H1 (cell line): ENCODE data around the gene HACD2. TPM values are rescaled to one million over a fixed set of nuclear protein-coding genes. Genes with fewer than 3 reads are reported as not detected.

Experiments used
- CTCF ChIA-PET: fragments of 300-600 bp; sonication (Branson Sonifier 250); formaldehyde crosslinking; loops from one replicate; lab custom pipeline; 2021; ENCODE audit not compliant: partially characterized antibody; lab: Charles Lee
- POLR2A ChIA-PET: fragments of 300-600 bp; sonication (Branson Sonifier 250); formaldehyde crosslinking; loops from one replicate; lab custom pipeline; 2021; ENCODE audit warnings: inconsistent platforms; ENCODE audit not compliant: partially characterized antibody; lab: Charles Lee
- DNase-seq, 2 experiments: peaks; one replicate each; pipeline versions ENCODE4 v3.0.0 to v3.0.0-alpha.2; 2010 to 2022; ENCODE audit warnings: low spot score in 2 of 2, low read depth in 1 of 2, mixed read lengths in 1 of 2
- FAIRE-seq: peaks from 2 replicates; lab custom pipeline; 2011; peaks lifted over from hg19 to GRCh38; lab: Jason Lieb, UNC
- H2AFZ ChIP-seq: 2 replicates; pipeline ENCODE4 v1.8.1; 2012; ENCODE audit warnings: low read length, inconsistent platforms
- H2AK5ac ChIP-seq: 2 replicates; pipeline ENCODE4 v1.6.1; 2013; ENCODE audit warnings: low read depth, low read length
- H2BK120ac ChIP-seq: replicated peaks from 2 replicates; pipeline ENCODE3; 2013; ENCODE audit warnings: low read depth, low read length, inconsistent platforms
- H2BK12ac ChIP-seq: 2 replicates; pipeline ENCODE4 v1.6.1; 2013; ENCODE audit warnings: low read depth, low read length
- H2BK15ac ChIP-seq: 2 replicates; pipeline ENCODE4 v1.6.1; 2013; ENCODE audit warnings: low read length
- H2BK20ac ChIP-seq: 2 replicates; pipeline ENCODE4 v1.6.1; 2013; ENCODE audit warnings: low read length
- H2BK5ac ChIP-seq: 2 replicates; pipeline ENCODE4 v1.6.1; 2013; ENCODE audit warnings: low read depth, low read length
- H3K14ac ChIP-seq: 2 replicates; pipeline ENCODE4 v1.6.1; 2013; ENCODE audit warnings: inconsistent platforms; ENCODE audit not compliant: insufficient read length
- H3K18ac ChIP-seq: 2 replicates; pipeline ENCODE4 v1.6.1; 2013; ENCODE audit warnings: low read length; ENCODE audit errors: extremely low read depth
- H3K23ac ChIP-seq: 2 replicates; pipeline ENCODE4 v1.6.1; 2013; ENCODE audit warnings: inconsistent platforms; ENCODE audit not compliant: insufficient read length
- H3K23me2 ChIP-seq: 2 replicates; pipeline ENCODE4 v1.6.1; 2013; ENCODE audit warnings: low read depth, low read length
- H3K27ac ChIP-seq: 2 replicates; pipeline ENCODE4 v1.6.1; 2011; ENCODE audit warnings: low read depth, low read length, inconsistent platforms
- H3K27me3 ChIP-seq, 4 experiments: replicated peaks in 1 of 4; 1 replicate in 1 of 4; 2 replicates in 3 of 4; pipeline versions ENCODE4 v1.6.1 to v1.8.1; 2011 to 2013; ENCODE audit warnings: low read length in 3 of 4, mild to moderate bottlenecking in 3 of 4, inconsistent platforms in 2 of 4, mixed read lengths in 2 of 4, moderate library complexity in 1 of 4; ENCODE audit not compliant: control insufficient read depth in 3 of 4, insufficient read depth in 3 of 4; ENCODE audit errors: extremely low read depth in 1 of 4
- H3K36me3 ChIP-seq, 4 experiments: 2 replicates each; pipeline versions ENCODE4 v1.6.1 to v1.8.1; 2011 to 2013; ENCODE audit warnings: mild to moderate bottlenecking in 4 of 4, low read length in 3 of 4, moderate library complexity in 2 of 4, control low read depth in 1 of 4, inconsistent platforms in 1 of 4; ENCODE audit not compliant: insufficient read depth in 4 of 4, control insufficient read depth in 2 of 4
- H3K4ac ChIP-seq: replicated peaks from 2 replicates; pipeline ENCODE3; 2013; ENCODE audit warnings: low read length, low read depth, mixed read lengths, inconsistent platforms; ENCODE audit not compliant: insufficient read length
- H3K4me1 ChIP-seq, 4 experiments: replicated peaks in 1 of 4; 1 replicate in 1 of 4; 2 replicates in 3 of 4; pipeline versions ENCODE4 v1.6.1 to v1.8.1; 2011 to 2013; ENCODE audit warnings: low read length in 3 of 4, inconsistent platforms in 2 of 4, mixed read lengths in 1 of 4; ENCODE audit not compliant: insufficient read depth in 4 of 4, control insufficient read depth in 3 of 4
- H3K4me2 ChIP-seq, 2 experiments: 2 replicates each; pipeline versions ENCODE4 v1.6.1 to v1.8.1; 2011 to 2013; ENCODE audit warnings: low read depth in 2 of 2, low read length in 2 of 2, control low read depth in 1 of 2, inconsistent platforms in 1 of 2, mild to moderate bottlenecking in 1 of 2; ENCODE audit not compliant: insufficient read depth in 1 of 2
- H3K4me3 ChIP-seq, 4 experiments: fragments of 200-600, 300-600 bp in 1 of 4; sonication (generic), shearing (Covaris generic), sonication (Bioruptor Twin) in 1 of 4; 2 replicates each; pipeline versions ENCODE4 v1.5.1 to v1.8.1; 2011 to 2016; ENCODE audit warnings: low read length in 4 of 4, low read depth in 3 of 4, control low read depth in 2 of 4, inconsistent platforms in 2 of 4, mild to moderate bottlenecking in 2 of 4, mixed read lengths in 1 of 4, moderate library complexity in 1 of 4; ENCODE audit not compliant: insufficient read depth in 2 of 4; ENCODE audit errors: extremely low read depth in 1 of 4
- H3K56ac ChIP-seq: replicated peaks from 2 replicates; pipeline ENCODE3; 2013; ENCODE audit warnings: low read depth, mild to moderate bottlenecking, mixed read lengths, low read length, inconsistent platforms; ENCODE audit not compliant: insufficient read length
- H3K79me1 ChIP-seq: 2 replicates; pipeline ENCODE4 v1.6.1; 2013; ENCODE audit warnings: low read depth, low read length, control low read depth
- H3K79me2 ChIP-seq, 2 experiments: 2 replicates each; pipeline versions ENCODE4 v1.6.1 to v1.8.1; 2012 to 2013; ENCODE audit warnings: low read length in 2 of 2, mild to moderate bottlenecking in 2 of 2, inconsistent platforms in 1 of 2; ENCODE audit not compliant: insufficient read depth in 2 of 2, control insufficient read depth in 1 of 2
- H3K9ac ChIP-seq, 4 experiments: replicated peaks in 1 of 4; 1 replicate in 1 of 4; 2 replicates in 3 of 4; pipeline versions ENCODE4 v1.6.1 to v1.8.1; 2011 to 2013; ENCODE audit warnings: low read depth in 3 of 4, low read length in 3 of 4, control low read depth in 2 of 4, mild to moderate bottlenecking in 2 of 4, moderate library complexity in 2 of 4, inconsistent platforms in 1 of 4; ENCODE audit errors: extremely low read depth in 1 of 4
- H3K9me3 ChIP-seq, 2 experiments: 2 replicates each; pipeline versions ENCODE4 v1.6.1 to v1.8.1; 2012 to 2013; ENCODE audit warnings: mild to moderate bottlenecking in 2 of 2, moderate library complexity in 2 of 2, control low read depth in 1 of 2, inconsistent platforms in 1 of 2, low read depth in 1 of 2, low read length in 1 of 2, mixed read lengths in 1 of 2; ENCODE audit not compliant: insufficient read depth in 2 of 2
- H4K20me1 ChIP-seq, 2 experiments: replicated peaks in 1 of 2; 2 replicates each; pipeline versions ENCODE3 to v1.8.1; 2011 to 2013; ENCODE audit warnings: inconsistent platforms in 2 of 2, low read length in 2 of 2, mild to moderate bottlenecking in 1 of 2; ENCODE audit not compliant: insufficient read depth in 2 of 2, control insufficient read depth in 1 of 2
- H4K5ac ChIP-seq: 2 replicates; pipeline ENCODE4 v1.6.1; 2013; ENCODE audit warnings: low read length, low read depth, mixed read lengths, inconsistent platforms; ENCODE audit not compliant: insufficient read length
- H4K8ac ChIP-seq: 2 replicates; pipeline ENCODE4 v1.8.0; 2013; ENCODE audit warnings: mild to moderate bottlenecking, moderate library complexity, low read length, inconsistent platforms; ENCODE audit not compliant: insufficient read depth; ENCODE audit errors: extremely low read depth
- H4K91ac ChIP-seq: replicated peaks from 2 replicates; pipeline ENCODE3; 2013; ENCODE audit warnings: low read length, mixed read lengths, inconsistent platforms; ENCODE audit not compliant: insufficient read length
- CBX8 ChIP-seq: fragments of 300-800, 300-1000 bp; sonication (generic); IDR thresholded peaks from 2 replicates; pipeline ENCODE4 v1.7.1; 2016; ENCODE audit warnings: low read depth, low read length, borderline replicate concordance
- EGR1 ChIP-seq: IDR thresholded peaks from 2 replicates; pipeline ENCODE4 v1.6.1; 2011; ENCODE audit warnings: low read depth, low read length, borderline replicate concordance
- RAD21 ChIP-seq, 2 experiments: IDR thresholded peaks in 1 of 2; conservative IDR thresholded peaks in 1 of 2; 2 replicates each; pipeline ENCODE4 v1.6.1; 2011; ENCODE audit warnings: low read depth in 2 of 2, low read length in 2 of 2, improper control_type of control experiment in 1 of 2, inconsistent platforms in 1 of 2, mild to moderate bottlenecking in 1 of 2, moderate library complexity in 1 of 2
- RNF2 ChIP-seq: fragments of 200-900, 300-1000 bp; sonication (generic); IDR thresholded peaks from 2 replicates; pipeline ENCODE4 v1.7.1; 2016; ENCODE audit warnings: borderline replicate concordance, low read depth, mild to moderate bottlenecking, antibody characterized with exemption, low read length; ENCODE audit not compliant: poor library complexity, severe bottlenecking; ENCODE audit errors: missing control alignments
- SP1 ChIP-seq: IDR thresholded peaks from 2 replicates; pipeline ENCODE4 v1.6.1; 2011; ENCODE audit warnings: low read depth, low read length
- WGBS, 2 experiments: shearing (Covaris generic) in 1 of 2; methylation state at CpG; one replicate each; pipeline versions ENCODE4 v1.1.6 to v1.1.7; 2013 to 2015; ENCODE audit warnings: low lambda C conversion rate in 2 of 2, mixed read lengths in 2 of 2, inconsistent platforms in 1 of 2, low coverage in 1 of 2, missing lambda C conversion rate in 1 of 2; ENCODE audit not compliant: insufficient replicate concordance in 2 of 2, insufficient coverage in 1 of 2, insufficient read length in 1 of 2; ENCODE audit errors: extremely low coverage in 1 of 2, missing lambda C conversion rate in 1 of 2; 5-methylcytosine and 5-hydroxymethylcytosine counted together
- polyA plus RNA-seq, 7 experiments: library from polyadenylated mRNA; depleted of rRNA in 3 of 7; stranded (reverse) in 5 of 7; unstranded in 2 of 7; fragments of >200 nt in 5 of 7; fragments of 200-250 nt in 2 of 7; gene quantifications; 1 replicate in 5 of 7; 2 replicates in 1 of 7; 4 replicates in 1 of 7; pipeline versions ENCODE4 v1.2.1 to v1.2.3, GENCODE V29; 2011 to 2013; ENCODE audit warnings: missing spikeins in 2 of 7, mixed read lengths in 2 of 7
- total RNA-seq: library from RNA; stranded (reverse); fragmentation: NEBNext Ultra II Directional; extraction: Animal tissue kit (Norgen Biotek cat#: 25700); gene quantifications from 2 replicates; pipeline ENCODE4 v1.2.1, GENCODE V29; 2021

Gene HACD2
- total and polyA plus RNA-seq, 2 of the 8 experiments (the other 6 are each of a cell fraction or from before 2014, with no cell fraction given), result 24.9 to 31.2 TPM

DNA sequence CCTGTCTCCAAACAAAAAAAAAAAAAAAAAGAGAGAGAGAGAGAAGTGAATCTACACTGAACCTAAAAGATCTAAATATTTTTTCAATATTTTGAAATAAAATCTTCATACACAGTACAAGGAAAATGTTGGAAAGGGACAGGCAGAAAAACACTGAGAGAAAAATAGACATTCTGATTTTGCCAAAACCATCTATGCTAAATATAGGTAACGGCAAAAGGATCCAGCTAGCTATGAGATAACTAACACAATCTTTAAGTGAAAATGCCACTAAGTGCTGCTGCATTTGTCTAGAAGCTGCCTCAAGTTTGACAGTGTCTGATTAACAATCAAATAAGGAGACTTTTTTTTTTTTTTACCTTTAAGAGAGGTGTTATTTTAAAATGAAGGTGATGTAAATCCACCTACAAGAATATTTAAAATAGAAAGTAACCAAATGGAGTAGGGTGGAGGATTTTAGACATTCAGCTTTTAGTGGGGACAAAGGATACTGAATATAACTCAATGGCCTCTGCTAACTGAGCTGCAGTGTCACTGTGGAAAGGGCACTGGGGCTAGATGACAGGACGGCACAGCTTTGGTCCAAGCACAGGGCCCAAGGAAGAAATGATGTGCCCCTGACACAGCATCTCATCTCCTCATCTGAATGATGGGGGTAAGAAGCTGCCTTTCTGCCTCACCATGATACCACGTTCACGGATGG is 62.4 kb downstream of the HACD2 start:
- Histone ChIP-seq H3K79me1 (no peaks in the 10 kb centered on the region; the same call in 1 of the 2 replicates), H2BK12ac (no peak overlapping the region), H3K4ac (no peak overlapping the region), H3K56ac (no peak overlapping the region), H3K4me3 (no peak overlapping the region), H3K9ac (no peak overlapping the region), H2BK20ac (no peak overlapping the region), H3K27me3 (no peaks in the 10 kb centered on the region), H3K23me2 (no peaks in the 10 kb centered on the region), H2AK5ac (no peak overlapping the region), H3K14ac (no peak overlapping the region), H4K20me1 (no peaks in the 10 kb centered on the region), H3K4me1 (no peaks in the 10 kb centered on the region), H3K9me3 (no peaks in the 10 kb centered on the region), H3K27ac (no peak overlapping the region), H2BK120ac (no peak overlapping the region), H3K18ac (no peak overlapping the region), H4K8ac (no peak overlapping the region), H2BK15ac (no peak overlapping the region), H4K91ac (no peak overlapping the region), H2BK5ac (no peak overlapping the region), H3K79me2 (no peaks in the 10 kb centered on the region), H4K5ac (no peak overlapping the region), H2AFZ (no peak overlapping the region), H3K4me2 (no peak overlapping the region), H3K36me3 (peaks cover 0 to 3% (median 1%) of the 10 kb centered on the region in 4 experiments; a peak in 2 of 8 replicates), H3K23ac (no peak overlapping the region)
- CTCF ChIA-PET, result interaction anchor here (0.7 to 1.3 kb wide), 5 partner anchors 12 to 588 kb away, joined by 3 to 4 read pairs (median 3); no protein-coding TSS in a partner anchor
- WGBS, 2 experiments, result 93% methylated on average over 4 of the region's 4 CpGs; no CpG with 5 or more reads in 1 of the 2 experiments
- POLR2A ChIA-PET, result no interaction called here
- no peak for DNase-seq
- TF ChIP-seq CBX8 (no peak), RNF2 (no peak), RAD21 (IDR thresholded peaks at IDR 0.05 in 1 of 2, conservative IDR thresholded peaks at IDR 0.05 in 1 of 2; ENCODE audit: low read depth in 2 of 2, low read length in 2 of 2) (no peak), SP1 (no peak), EGR1 (no peak)
- FAIRE-seq, result no peak
